Stimulated activated naive CD8-positive, alpha-beta T cell treated with anti-CD3 and anti-CD28 coated beads, Interleukin-15, Interleukin-2, amounts not matched to agents 100 U/mL and 50 U/mL, for 24 hours (primary cell): ENCODE measurements around the gene HTRA3.

ENCODE experiments used
- ATAC-seq: fragments of 150-1000 bp; cut with Tn5 transposase; one replicate; pipeline ENCODE4 v1.10.0; 2021
- DNase-seq: peaks from one replicate; pipeline ENCODE4 v3.0.0; 2021

HTRA3 gene

GRCh38 chr4:8355864-8356565, 86.5 kb downstream of the HTRA3 start:
- ATAC-seq (no peak), DNase-seq (no peak)
